GM23338 (cell line): ENCODE data around the gene PARP1. TPM values are rescaled to one million over a fixed set of nuclear protein-coding genes. Genes with fewer than 3 reads are reported as not detected.

Experiments
- ATAC-seq: fragments of 200-7000 bp; cut with Tn5 transposase; 3 replicates; pipeline ENCODE4 v1.9.1; 2020
- DNase-seq: peaks from one replicate; pipeline ENCODE4 v3.0.0-alpha.2; 2015; ENCODE audit warnings: low spot score
- H2AFZ ChIP-seq: fragments of 200-600 bp; sonication (generic); 2 replicates; pipeline ENCODE4 v1.8.0; 2016; ENCODE audit warnings: antibody characterized with exemption, mild to moderate bottlenecking, moderate library complexity
- H3F3A ChIP-seq: fragments of 200-600 bp; sonication (generic); replicated peaks from 2 replicates; pipeline ENCODE4 v1.8.0; 2017; ENCODE audit warnings: antibody characterized with exemption, mixed run types, low read depth
- H3K27ac ChIP-seq: fragments of 200-600 bp; sonication (generic); 2 replicates; pipeline ENCODE4 v1.6.1; 2016; ENCODE audit warnings: low read depth
- H3K27me3 ChIP-seq: fragments of 200-600 bp; sonication (generic); 2 replicates; pipeline ENCODE4 v1.8.0; 2016; ENCODE audit warnings: mild to moderate bottlenecking, mixed run types, moderate library complexity; ENCODE audit not compliant: insufficient read depth
- H3K36me3 ChIP-seq: fragments of 200-600 bp; sonication (generic); 2 replicates; pipeline ENCODE4 v1.8.0; 2016; ENCODE audit warnings: mild to moderate bottlenecking; ENCODE audit not compliant: insufficient read depth
- H3K4me1 ChIP-seq: fragments of 200-600 bp; sonication (generic); 2 replicates; pipeline ENCODE4 v1.8.0; 2016; ENCODE audit warnings: mild to moderate bottlenecking, moderate library complexity; ENCODE audit not compliant: insufficient read depth
- H3K4me2 ChIP-seq: fragments of 200-600 bp; sonication (generic); 2 replicates; pipeline ENCODE4 v1.7.1; 2017; ENCODE audit warnings: mixed run types
- H3K4me3 ChIP-seq: fragments of 200-600 bp; sonication (generic); 2 replicates; pipeline ENCODE4 v1.6.1; 2016; ENCODE audit warnings: mixed run types
- H3K79me2 ChIP-seq: fragments of 200-600 bp; sonication (generic); replicated peaks from 2 replicates; pipeline ENCODE4 v1.8.0; 2017; ENCODE audit warnings: mild to moderate bottlenecking; ENCODE audit not compliant: insufficient read depth
- H3K9me2 ChIP-seq: fragments of 200-600 bp; sonication (generic); 2 replicates; pipeline ENCODE4 v1.8.0; 2017; ENCODE audit not compliant: insufficient read depth
- H4K20me1 ChIP-seq: fragments of 200-600 bp; sonication (generic); replicated peaks from 2 replicates; pipeline ENCODE4 v1.8.0; 2017; ENCODE audit warnings: mild to moderate bottlenecking; ENCODE audit not compliant: insufficient read depth
- H3K27ac Mint-ChIP-seq: 2 replicates; pipeline ENCODE4 v1.8.0; 2020; ENCODE audit warnings: inconsistent platforms, mild to moderate bottlenecking, moderate library complexity, mixed read lengths
- H3K27me3 Mint-ChIP-seq: 3 replicates; pipeline ENCODE4 v1.8.0; 2022; ENCODE audit warnings: low read depth, mild to moderate bottlenecking, moderate library complexity, mixed read lengths, inconsistent platforms; ENCODE audit not compliant: insufficient read depth, poor library complexity
- H3K36me3 Mint-ChIP-seq: 3 replicates; pipeline ENCODE4 v1.8.0; 2021; ENCODE audit warnings: low read depth, mild to moderate bottlenecking, inconsistent platforms, moderate library complexity, mixed read lengths
- H3K4me1 Mint-ChIP-seq: 3 replicates; pipeline ENCODE4 v1.8.0; 2020; ENCODE audit warnings: mild to moderate bottlenecking, inconsistent platforms, mixed read lengths
- H3K4me3 Mint-ChIP-seq: 3 replicates; pipeline ENCODE4 v1.8.0; 2021; ENCODE audit warnings: moderate library complexity, mild to moderate bottlenecking, inconsistent platforms, mixed read lengths
- H3K9me3 Mint-ChIP-seq: 3 replicates; pipeline ENCODE4 v1.8.0; 2020; ENCODE audit warnings: moderate library complexity, mild to moderate bottlenecking, inconsistent platforms, mixed read lengths
- CREB1 ChIP-seq: fragments of 250-450 bp; sonication (Bioruptor Pico); IDR thresholded peaks from 2 replicates; pipeline ENCODE4 v1.5.0; 2020; ENCODE audit warnings: low read depth, mild to moderate bottlenecking, moderate library complexity
- NANOG ChIP-seq: IDR thresholded peaks from 2 replicates; pipeline ENCODE4 v1.6.1; 2016; ENCODE audit warnings: antibody characterized with exemption, borderline replicate concordance
- POLR2AphosphoS5 ChIP-seq: IDR thresholded peaks from 2 replicates; pipeline ENCODE4 v1.6.1; 2016; ENCODE audit warnings: antibody characterized with exemption, low read depth
- STAT1 ChIP-seq: IDR thresholded peaks from one replicate; pipeline ENCODE4 v1.6.1; 2016; ENCODE audit warnings: antibody characterized with exemption; ENCODE audit not compliant: unreplicated experiment
- ZNF114 ChIP-seq: fragments of 250-450 bp; sonication (Bioruptor Pico); IDR thresholded peaks from 2 replicates; pipeline ENCODE4 v1.5.0; 2020; ENCODE audit warnings: mild to moderate bottlenecking, moderate library complexity
- long read RNA-seq: library from polyadenylated mRNA; unstranded; transcript quantifications from one replicate; pipeline ENCODE4 v2.0.0, GENCODE V29; 2020; ENCODE audit not compliant: unreplicated experiment
- polyA plus RNA-seq: library from polyadenylated mRNA; unstranded; fragments of >200 nt; fragmentation: Nextera tagmentation; extraction: Ambion mirVana; gene quantifications from 2 replicates; pipeline ENCODE4 v1.2.1, GENCODE V29; 2016
- total RNA-seq: library from RNA; depleted of rRNA; stranded (reverse); fragments of >200 nt; shearing (Covaris generic); gene quantifications from 2 replicates; pipeline ENCODE4 v1.2.3, GENCODE V29; 2014; rRNA removed
- TF ChIP-seq, protein P1 (sequence below), 2 experiments: fragments of 200-600 bp in 1 of 2; sonication (generic) in 1 of 2; conservative IDR thresholded peaks; 2 replicates each; pipeline versions ENCODE4 v1.5.1 to v1.6.1; 2016 to 2017; ENCODE audit warnings: antibody characterized with exemption in 2 of 2, low read depth in 2 of 2, mild to moderate bottlenecking in 2 of 2, moderate library complexity in 1 of 2
- TF ChIP-seq, protein P2 (sequence below): IDR thresholded peaks from one replicate; pipeline ENCODE4 v1.6.1; 2018; ENCODE audit warnings: antibody characterized with exemption; ENCODE audit not compliant: unreplicated experiment
- TF ChIP-seq, protein P3 (sequence below): fragments of 250-450 bp; sonication (Bioruptor Pico); IDR thresholded peaks from 2 replicates; pipeline ENCODE4 v1.5.0; 2020; ENCODE audit warnings: mild to moderate bottlenecking, moderate library complexity
- TF ChIP-seq, protein P4 (sequence below): IDR thresholded peaks from 2 replicates; pipeline ENCODE4 v1.6.1; 2016; ENCODE audit warnings: antibody characterized with exemption

The PARP1 gene
- total RNA-seq = 603 and 877 TPM in 2 replicates
- 1,061 and 1,082 TPM in 2 replicates for polyA plus RNA-seq
- long read RNA-seq, transcript PARP1-203 (23 exons, 3,958 nt) = major isoform, 15 of 193 reads
- long read RNA-seq, partial matches to known transcripts = 172 of 193 reads
- long read RNA-seq, other reads (novel, unspliced or antisense) = 6 of 193 reads

DNA sequence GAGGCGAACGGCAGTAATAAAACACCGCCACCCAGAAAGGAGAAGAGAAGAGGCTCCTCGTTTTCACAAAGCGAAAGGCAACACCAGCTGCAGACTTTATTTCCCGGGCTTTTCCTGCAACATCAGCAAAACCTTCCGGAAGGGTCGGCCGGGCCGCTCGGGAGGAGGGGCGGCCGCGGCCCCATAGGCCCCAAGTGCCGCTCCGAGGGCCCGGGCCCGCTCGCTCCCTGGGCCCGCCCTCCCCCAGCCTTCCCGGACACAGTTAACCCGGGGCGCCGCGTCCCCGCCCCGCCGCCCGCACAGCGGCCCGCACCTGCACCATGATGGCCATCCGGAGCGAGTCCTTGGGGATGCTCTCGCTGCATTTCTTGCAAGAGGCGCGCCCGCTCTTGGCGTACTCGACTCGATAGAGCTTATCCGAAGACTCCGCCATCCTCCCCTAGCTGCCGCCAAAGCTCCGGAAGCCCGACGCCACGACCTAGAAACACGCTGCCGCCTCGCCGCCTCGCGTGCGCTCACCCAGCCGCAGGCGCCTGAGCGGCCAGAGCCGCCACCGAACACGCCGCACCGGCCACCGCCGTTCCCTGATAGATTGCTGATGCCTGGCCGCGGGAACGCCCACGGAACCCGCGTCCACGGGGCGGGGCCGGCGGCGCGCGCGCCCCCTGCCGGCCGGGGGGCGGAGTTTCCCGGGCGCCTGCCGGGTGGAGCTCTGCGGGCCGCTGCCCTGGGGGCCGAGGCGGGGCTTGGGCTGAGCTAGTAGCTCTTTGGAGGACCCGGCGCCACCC lies at the start of gene PARP1:
TSS of gene PARP1 (minus strand) at position 597 of the 788 bp plus-strand sequence. CDS start at position 433, 164 bp downstream.
- Mint-ChIP-seq H3K36me3 (peaks cover 10% of the 10 kb centered on the region), H3K27me3 (peaks cover 4% of the 10 kb centered on the region), H3K4me3 (peak within 1 kb of the TSS; percentile 97)

More for the DNA sequence above, at the start of gene PARP1:
- H3K79me2 ChIP-seq = peaks cover 45% of the 10 kb centered on the region
- H3K4me1 ChIP-seq = peaks cover 29% of the 10 kb centered on the region
- H3K27me3 ChIP-seq = no peaks in the 10 kb centered on the region
- peak within 1 kb of the TSS; percentile 77 for H3K27ac ChIP-seq
- TF ChIP-seq, protein P1, sequence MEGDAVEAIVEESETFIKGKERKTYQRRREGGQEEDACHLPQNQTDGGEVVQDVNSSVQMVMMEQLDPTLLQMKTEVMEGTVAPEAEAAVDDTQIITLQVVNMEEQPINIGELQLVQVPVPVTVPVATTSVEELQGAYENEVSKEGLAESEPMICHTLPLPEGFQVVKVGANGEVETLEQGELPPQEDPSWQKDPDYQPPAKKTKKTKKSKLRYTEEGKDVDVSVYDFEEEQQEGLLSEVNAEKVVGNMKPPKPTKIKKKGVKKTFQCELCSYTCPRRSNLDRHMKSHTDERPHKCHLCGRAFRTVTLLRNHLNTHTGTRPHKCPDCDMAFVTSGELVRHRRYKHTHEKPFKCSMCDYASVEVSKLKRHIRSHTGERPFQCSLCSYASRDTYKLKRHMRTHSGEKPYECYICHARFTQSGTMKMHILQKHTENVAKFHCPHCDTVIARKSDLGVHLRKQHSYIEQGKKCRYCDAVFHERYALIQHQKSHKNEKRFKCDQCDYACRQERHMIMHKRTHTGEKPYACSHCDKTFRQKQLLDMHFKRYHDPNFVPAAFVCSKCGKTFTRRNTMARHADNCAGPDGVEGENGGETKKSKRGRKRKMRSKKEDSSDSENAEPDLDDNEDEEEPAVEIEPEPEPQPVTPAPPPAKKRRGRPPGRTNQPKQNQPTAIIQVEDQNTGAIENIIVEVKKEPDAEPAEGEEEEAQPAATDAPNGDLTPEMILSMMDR (conservative IDR thresholded peaks at IDR 0.05; ENCODE audit: low read depth in 2 of 2) = peak; percentile 55 to 58
- TF ChIP-seq STAT1 = no peak
- TF ChIP-seq, protein P2, sequence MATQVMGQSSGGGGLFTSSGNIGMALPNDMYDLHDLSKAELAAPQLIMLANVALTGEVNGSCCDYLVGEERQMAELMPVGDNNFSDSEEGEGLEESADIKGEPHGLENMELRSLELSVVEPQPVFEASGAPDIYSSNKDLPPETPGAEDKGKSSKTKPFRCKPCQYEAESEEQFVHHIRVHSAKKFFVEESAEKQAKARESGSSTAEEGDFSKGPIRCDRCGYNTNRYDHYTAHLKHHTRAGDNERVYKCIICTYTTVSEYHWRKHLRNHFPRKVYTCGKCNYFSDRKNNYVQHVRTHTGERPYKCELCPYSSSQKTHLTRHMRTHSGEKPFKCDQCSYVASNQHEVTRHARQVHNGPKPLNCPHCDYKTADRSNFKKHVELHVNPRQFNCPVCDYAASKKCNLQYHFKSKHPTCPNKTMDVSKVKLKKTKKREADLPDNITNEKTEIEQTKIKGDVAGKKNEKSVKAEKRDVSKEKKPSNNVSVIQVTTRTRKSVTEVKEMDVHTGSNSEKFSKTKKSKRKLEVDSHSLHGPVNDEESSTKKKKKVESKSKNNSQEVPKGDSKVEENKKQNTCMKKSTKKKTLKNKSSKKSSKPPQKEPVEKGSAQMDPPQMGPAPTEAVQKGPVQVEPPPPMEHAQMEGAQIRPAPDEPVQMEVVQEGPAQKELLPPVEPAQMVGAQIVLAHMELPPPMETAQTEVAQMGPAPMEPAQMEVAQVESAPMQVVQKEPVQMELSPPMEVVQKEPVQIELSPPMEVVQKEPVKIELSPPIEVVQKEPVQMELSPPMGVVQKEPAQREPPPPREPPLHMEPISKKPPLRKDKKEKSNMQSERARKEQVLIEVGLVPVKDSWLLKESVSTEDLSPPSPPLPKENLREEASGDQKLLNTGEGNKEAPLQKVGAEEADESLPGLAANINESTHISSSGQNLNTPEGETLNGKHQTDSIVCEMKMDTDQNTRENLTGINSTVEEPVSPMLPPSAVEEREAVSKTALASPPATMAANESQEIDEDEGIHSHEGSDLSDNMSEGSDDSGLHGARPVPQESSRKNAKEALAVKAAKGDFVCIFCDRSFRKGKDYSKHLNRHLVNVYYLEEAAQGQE = no peak
- TF ChIP-seq CREB1 (CRISPR knock-in tag) = 0 out of 2 replicates have a peak, but pooled peaks have one; percentile 57
- TF ChIP-seq, protein P3, sequence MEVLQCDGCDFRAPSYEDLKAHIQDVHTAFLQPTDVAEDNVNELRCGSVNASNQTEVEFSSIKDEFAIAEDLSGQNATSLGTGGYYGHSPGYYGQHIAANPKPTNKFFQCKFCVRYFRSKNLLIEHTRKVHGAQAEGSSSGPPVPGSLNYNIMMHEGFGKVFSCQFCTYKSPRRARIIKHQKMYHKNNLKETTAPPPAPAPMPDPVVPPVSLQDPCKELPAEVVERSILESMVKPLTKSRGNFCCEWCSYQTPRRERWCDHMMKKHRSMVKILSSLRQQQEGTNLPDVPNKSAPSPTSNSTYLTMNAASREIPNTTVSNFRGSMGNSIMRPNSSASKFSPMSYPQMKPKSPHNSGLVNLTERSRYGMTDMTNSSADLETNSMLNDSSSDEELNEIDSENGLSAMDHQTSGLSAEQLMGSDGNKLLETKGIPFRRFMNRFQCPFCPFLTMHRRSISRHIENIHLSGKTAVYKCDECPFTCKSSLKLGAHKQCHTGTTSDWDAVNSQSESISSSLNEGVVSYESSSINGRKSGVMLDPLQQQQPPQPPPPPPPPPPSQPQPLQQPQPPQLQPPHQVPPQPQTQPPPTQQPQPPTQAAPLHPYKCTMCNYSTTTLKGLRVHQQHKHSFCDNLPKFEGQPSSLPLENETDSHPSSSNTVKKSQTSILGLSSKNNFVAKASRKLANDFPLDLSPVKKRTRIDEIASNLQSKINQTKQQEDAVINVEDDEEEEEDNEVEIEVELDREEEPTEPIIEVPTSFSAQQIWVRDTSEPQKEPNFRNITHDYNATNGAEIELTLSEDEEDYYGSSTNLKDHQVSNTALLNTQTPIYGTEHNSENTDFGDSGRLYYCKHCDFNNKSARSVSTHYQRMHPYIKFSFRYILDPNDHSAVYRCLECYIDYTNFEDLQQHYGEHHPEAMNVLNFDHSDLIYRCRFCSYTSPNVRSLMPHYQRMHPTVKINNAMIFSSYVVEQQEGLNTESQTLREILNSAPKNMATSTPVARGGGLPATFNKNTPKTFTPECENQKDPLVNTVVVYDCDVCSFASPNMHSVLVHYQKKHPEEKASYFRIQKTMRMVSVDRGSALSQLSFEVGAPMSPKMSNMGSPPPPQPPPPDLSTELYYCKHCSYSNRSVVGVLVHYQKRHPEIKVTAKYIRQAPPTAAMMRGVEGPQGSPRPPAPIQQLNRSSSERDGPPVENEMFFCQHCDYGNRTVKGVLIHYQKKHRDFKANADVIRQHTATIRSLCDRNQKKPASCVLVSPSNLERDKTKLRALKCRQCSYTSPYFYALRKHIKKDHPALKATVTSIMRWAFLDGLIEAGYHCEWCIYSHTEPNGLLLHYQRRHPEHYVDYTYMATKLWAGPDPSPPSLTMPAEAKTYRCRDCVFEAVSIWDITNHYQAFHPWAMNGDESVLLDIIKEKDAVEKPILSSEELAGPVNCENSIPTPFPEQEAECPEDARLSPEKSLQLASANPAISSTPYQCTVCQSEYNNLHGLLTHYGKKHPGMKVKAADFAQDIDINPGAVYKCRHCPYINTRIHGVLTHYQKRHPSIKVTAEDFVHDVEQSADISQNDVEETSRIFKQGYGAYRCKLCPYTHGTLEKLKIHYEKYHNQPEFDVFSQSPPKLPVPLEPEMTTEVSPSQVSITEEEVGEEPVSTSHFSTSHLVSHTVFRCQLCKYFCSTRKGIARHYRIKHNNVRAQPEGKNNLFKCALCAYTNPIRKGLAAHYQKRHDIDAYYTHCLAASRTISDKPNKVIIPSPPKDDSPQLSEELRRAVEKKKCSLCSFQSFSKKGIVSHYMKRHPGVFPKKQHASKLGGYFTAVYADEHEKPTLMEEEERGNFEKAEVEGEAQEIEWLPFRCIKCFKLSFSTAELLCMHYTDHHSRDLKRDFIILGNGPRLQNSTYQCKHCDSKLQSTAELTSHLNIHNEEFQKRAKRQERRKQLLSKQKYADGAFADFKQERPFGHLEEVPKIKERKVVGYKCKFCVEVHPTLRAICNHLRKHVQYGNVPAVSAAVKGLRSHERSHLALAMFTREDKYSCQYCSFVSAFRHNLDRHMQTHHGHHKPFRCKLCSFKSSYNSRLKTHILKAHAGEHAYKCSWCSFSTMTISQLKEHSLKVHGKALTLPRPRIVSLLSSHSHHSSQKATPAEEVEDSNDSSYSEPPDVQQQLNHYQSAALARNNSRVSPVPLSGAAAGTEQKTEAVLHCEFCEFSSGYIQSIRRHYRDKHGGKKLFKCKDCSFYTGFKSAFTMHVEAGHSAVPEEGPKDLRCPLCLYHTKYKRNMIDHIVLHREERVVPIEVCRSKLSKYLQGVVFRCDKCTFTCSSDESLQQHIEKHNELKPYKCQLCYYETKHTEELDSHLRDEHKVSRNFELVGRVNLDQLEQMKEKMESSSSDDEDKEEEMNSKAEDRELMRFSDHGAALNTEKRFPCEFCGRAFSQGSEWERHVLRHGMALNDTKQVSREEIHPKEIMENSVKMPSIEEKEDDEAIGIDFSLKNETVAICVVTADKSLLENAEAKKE (CRISPR knock-in tag) = no peak
- TF ChIP-seq ZNF114 (CRISPR knock-in tag) = no peak
- TF ChIP-seq, protein P4, sequence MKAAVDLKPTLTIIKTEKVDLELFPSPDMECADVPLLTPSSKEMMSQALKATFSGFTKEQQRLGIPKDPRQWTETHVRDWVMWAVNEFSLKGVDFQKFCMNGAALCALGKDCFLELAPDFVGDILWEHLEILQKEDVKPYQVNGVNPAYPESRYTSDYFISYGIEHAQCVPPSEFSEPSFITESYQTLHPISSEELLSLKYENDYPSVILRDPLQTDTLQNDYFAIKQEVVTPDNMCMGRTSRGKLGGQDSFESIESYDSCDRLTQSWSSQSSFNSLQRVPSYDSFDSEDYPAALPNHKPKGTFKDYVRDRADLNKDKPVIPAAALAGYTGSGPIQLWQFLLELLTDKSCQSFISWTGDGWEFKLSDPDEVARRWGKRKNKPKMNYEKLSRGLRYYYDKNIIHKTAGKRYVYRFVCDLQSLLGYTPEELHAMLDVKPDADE = peak; percentile 25; the same call in 1 of the 2 replicates
- TF ChIP-seq NANOG = no peak
- peak; percentile 79 for TF ChIP-seq POLR2AphosphoS5
- H2AFZ ChIP-seq = peak within 1 kb of the TSS; percentile 44
- no peaks in the 10 kb centered on the region for H3K9me2 ChIP-seq
- peak within 1 kb of the TSS; percentile 96 for H3K4me3 ChIP-seq
- H3K4me1 Mint-ChIP-seq = peaks cover 34% of the 10 kb centered on the region
- H3K9me3 Mint-ChIP-seq = peaks cover 2% of the 10 kb centered on the region; the same call in 2 of the 3 replicates
- H4K20me1 ChIP-seq = peaks cover 6% of the 10 kb centered on the region; the same call in 1 of the 2 replicates
- ATAC-seq (peak; percentile 64), DNase-seq (peak; percentile 92)
- H3F3A ChIP-seq = peaks cover 8% of the 10 kb centered on the region; the same call in 1 of the 2 replicates
- H3K36me3 ChIP-seq = no peaks in the 10 kb centered on the region
- H3K4me2 ChIP-seq = peak within 1 kb of the TSS; percentile 77
- H3K27ac Mint-ChIP-seq = peak within 1 kb of the TSS; percentile 97
